WTC11 (cell line): Measurements from ENCODE around the gene STARD13. TPM values are rescaled to one million over a fixed set of nuclear protein-coding genes. Genes with fewer than 3 reads are reported as not detected.

Source experiments
- ATAC-seq: fragments of 200-7000 bp; cut with Tn5 transposase; 2 replicates; pipeline ENCODE4 v1.10.0; 2021; ENCODE audit warnings: mild to moderate bottlenecking, moderate library complexity
- CTCF ChIA-PET: fragments of 300-600 bp; sonication (Branson Sonifier 250); formaldehyde crosslinking; loops from one replicate; lab custom pipeline; 2021; ENCODE audit warnings: antibody characterized with exemption; lab: Charles Lee
- POLR2A ChIA-PET: fragments of 350-600 bp; sonication (Branson Sonifier 250); formaldehyde crosslinking; loops from one replicate; lab custom pipeline; 2021; ENCODE audit warnings: antibody characterized with exemption; lab: Charles Lee
- DNase-seq: peaks from one replicate; pipeline ENCODE4 v3.0.0; 2021; ENCODE audit warnings: low spot score
- H3K27ac Mint-ChIP-seq: 2 replicates; pipeline ENCODE4 v1.8.0; 2021; ENCODE audit warnings: mixed read lengths
- H3K27me3 Mint-ChIP-seq: 2 replicates; pipeline ENCODE4 v1.8.0; 2021; ENCODE audit warnings: low read depth, mild to moderate bottlenecking, moderate library complexity, mixed read lengths
- H3K36me3 Mint-ChIP-seq: 2 replicates; pipeline ENCODE4 v1.8.0; 2021; ENCODE audit warnings: mixed read lengths
- H3K4me1 Mint-ChIP-seq: 2 replicates; pipeline ENCODE4 v1.8.0; 2022; ENCODE audit warnings: mixed read lengths
- H3K4me3 Mint-ChIP-seq: 2 replicates; pipeline ENCODE4 v1.8.0; 2021; ENCODE audit warnings: mild to moderate bottlenecking, moderate library complexity, mixed read lengths
- H3K9me3 Mint-ChIP-seq: 2 replicates; pipeline ENCODE4 v1.8.0; 2021; ENCODE audit warnings: mixed read lengths
- ELF4 ChIP-seq: sonication (generic); formaldehyde crosslinking; IDR thresholded peaks from 2 replicates; pipeline ENCODE4 v1.8.1; 2022; ENCODE audit warnings: low read depth, mild to moderate bottlenecking, moderate library complexity, missing genetic modification reagents
- ESRRA ChIP-seq: sonication (generic); formaldehyde crosslinking; IDR thresholded peaks from 2 replicates; pipeline ENCODE4 v1.8.1; 2022; ENCODE audit warnings: mild to moderate bottlenecking, missing genetic modification reagents, borderline replicate concordance
- ETV6 ChIP-seq: sonication (generic); formaldehyde crosslinking; IDR thresholded peaks from 2 replicates; pipeline ENCODE4 v1.8.1; 2022; ENCODE audit warnings: mild to moderate bottlenecking, missing genetic modification reagents
- FOXJ3 ChIP-seq: sonication (generic); formaldehyde crosslinking; IDR thresholded peaks from 2 replicates; pipeline ENCODE4 v1.9.0; 2021; ENCODE audit warnings: missing genetic modification reagents, mild to moderate bottlenecking, borderline replicate concordance
- FOXK1 ChIP-seq: sonication (generic); formaldehyde crosslinking; IDR thresholded peaks from 2 replicates; pipeline ENCODE4 v1.8.0; 2022; ENCODE audit warnings: mild to moderate bottlenecking, moderate library complexity, missing genetic modification reagents
- MYBL2 ChIP-seq: sonication (generic); formaldehyde crosslinking; IDR thresholded peaks from 2 replicates; pipeline ENCODE4 v1.8.1; 2023; ENCODE audit warnings: mild to moderate bottlenecking, moderate library complexity, missing genetic modification reagents
- NFATC4 ChIP-seq: fragments of 250-450 bp; sonication (Bioruptor Pico); IDR thresholded peaks from 2 replicates; pipeline ENCODE4 v1.9.0; 2021; ENCODE audit warnings: mild to moderate bottlenecking
- NR2C2 ChIP-seq: sonication (generic); formaldehyde crosslinking; IDR thresholded peaks from 2 replicates; pipeline ENCODE4 v1.8.0; 2022; ENCODE audit warnings: mild to moderate bottlenecking, missing genetic modification reagents
- SMAD3 ChIP-seq: sonication (generic); formaldehyde crosslinking; IDR thresholded peaks from 2 replicates; pipeline ENCODE4 v1.8.0; 2022; ENCODE audit warnings: missing genetic modification reagents, mild to moderate bottlenecking, borderline replicate concordance
- total RNA-seq: library from RNA; stranded (reverse); gene quantifications from 3 replicates; pipeline ENCODE4 v1.2.3, GENCODE V29; 2021
- TF ChIP-seq, protein P1 (sequence below): sonication (generic); formaldehyde crosslinking; IDR thresholded peaks from 2 replicates; pipeline ENCODE4 v1.8.1; 2023; ENCODE audit warnings: mild to moderate bottlenecking, moderate library complexity, missing genetic modification reagents
- TF ChIP-seq, protein P2 (sequence below): fragments of 250-450 bp; sonication (Bioruptor Pico); IDR thresholded peaks from 2 replicates; pipeline ENCODE4 v1.9.0; 2021; ENCODE audit warnings: moderate library complexity, mild to moderate bottlenecking, inconsistent platforms, borderline replicate concordance
- TF ChIP-seq, protein P3 (sequence below): sonication (generic); formaldehyde crosslinking; IDR thresholded peaks from 2 replicates; pipeline ENCODE4 v1.8.1; 2022; ENCODE audit warnings: mild to moderate bottlenecking, moderate library complexity, missing genetic modification reagents
- TF ChIP-seq, protein P4 (sequence below): sonication (generic); formaldehyde crosslinking; IDR thresholded peaks from 2 replicates; pipeline ENCODE4 v1.8.1; 2023; ENCODE audit warnings: mild to moderate bottlenecking, missing genetic modification reagents, moderate library complexity
- TF ChIP-seq, protein P5 (sequence below): sonication (generic); formaldehyde crosslinking; IDR thresholded peaks from 2 replicates; pipeline ENCODE4 v1.8.0; 2022; ENCODE audit warnings: mild to moderate bottlenecking, missing genetic modification reagents
- TF ChIP-seq, protein P6 (sequence below): sonication (generic); formaldehyde crosslinking; IDR thresholded peaks from 2 replicates; pipeline ENCODE4 v1.8.1; 2022; ENCODE audit warnings: low read depth, missing genetic modification reagents, borderline replicate concordance
- TF ChIP-seq, protein P7 (sequence below): fragments of 250-450 bp; sonication (Bioruptor Pico); IDR thresholded peaks from 2 replicates; pipeline ENCODE4 v1.9.0; 2021; ENCODE audit warnings: mild to moderate bottlenecking, borderline replicate concordance

Gene STARD13
- total RNA-seq, 1 experiment from 2014 or later: 4.4 TPM

DNA sequence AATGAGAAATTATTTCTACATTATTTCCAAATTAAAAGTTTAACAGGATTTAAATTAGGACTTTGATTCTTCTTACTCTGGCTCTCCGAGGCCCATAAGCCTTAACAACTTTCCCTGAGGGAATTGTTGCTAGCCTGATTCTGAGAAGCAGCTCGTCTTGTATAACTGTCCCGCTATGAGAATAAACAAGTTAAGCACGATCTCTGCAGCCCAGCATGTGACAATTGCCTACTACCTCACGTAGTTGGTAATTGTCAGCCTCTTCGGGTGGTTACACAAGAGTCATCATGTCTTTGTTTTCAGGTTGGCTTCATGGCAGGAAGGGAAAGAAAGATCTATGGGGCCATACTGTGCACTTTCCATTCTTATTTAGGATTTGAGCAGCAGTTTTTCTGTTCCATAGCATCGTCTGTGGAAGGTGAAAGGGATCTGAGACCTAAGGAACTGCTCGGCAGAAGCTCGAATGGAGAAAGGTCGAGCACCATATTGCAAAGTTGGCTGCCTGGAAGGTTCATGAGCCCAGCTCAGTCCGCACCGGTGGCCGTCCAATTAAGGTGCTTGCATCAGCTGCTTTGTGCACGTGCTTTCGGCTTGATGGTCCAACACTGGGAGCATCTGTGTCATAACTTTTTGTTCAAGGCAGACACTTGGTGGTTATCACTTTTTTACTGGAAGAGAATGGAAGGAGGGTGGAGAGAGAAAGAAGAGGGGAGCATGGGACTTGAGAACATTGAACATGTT is 1.8 kb upstream of the STARD13 start (continued):
- TF ChIP-seq, protein P1, sequence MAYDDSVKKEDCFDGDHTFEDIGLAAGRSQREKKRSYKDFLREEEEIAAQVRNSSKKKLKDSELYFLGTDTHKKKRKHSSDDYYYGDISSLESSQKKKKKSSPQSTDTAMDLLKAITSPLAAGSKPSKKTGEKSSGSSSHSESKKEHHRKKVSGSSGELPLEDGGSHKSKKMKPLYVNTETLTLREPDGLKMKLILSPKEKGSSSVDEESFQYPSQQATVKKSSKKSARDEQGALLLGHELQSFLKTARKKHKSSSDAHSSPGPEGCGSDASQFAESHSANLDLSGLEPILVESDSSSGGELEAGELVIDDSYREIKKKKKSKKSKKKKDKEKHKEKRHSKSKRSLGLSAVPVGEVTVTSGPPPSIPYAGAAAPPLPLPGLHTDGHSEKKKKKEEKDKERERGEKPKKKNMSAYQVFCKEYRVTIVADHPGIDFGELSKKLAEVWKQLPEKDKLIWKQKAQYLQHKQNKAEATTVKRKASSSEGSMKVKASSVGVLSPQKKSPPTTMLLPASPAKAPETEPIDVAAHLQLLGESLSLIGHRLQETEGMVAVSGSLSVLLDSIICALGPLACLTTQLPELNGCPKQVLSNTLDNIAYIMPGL (CRISPR knock-in tag): no peak
- no peak for TF ChIP-seq FOXJ3 (CRISPR knock-in tag)
- no peak for TF ChIP-seq ETV6 (CRISPR knock-in tag)
- TF ChIP-seq ESRRA (CRISPR knock-in tag): no peak
- TF ChIP-seq, protein P2, sequence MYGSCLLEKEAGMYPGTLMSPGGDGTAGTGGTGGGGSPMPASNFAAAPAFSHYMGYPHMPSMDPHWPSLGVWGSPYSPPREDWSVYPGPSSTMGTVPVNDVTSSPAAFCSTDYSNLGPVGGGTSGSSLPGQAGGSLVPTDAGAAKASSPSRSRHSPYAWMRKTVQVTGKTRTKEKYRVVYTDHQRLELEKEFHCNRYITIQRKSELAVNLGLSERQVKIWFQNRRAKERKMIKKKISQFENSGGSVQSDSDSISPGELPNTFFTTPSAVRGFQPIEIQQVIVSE (CRISPR knock-in tag): no peak
- TF ChIP-seq, protein P3, sequence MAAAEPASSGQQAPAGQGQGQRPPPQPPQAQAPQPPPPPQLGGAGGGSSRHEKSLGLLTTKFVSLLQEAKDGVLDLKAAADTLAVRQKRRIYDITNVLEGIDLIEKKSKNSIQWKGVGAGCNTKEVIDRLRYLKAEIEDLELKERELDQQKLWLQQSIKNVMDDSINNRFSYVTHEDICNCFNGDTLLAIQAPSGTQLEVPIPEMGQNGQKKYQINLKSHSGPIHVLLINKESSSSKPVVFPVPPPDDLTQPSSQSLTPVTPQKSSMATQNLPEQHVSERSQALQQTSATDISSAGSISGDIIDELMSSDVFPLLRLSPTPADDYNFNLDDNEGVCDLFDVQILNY (CRISPR knock-in tag): no peak
- TF ChIP-seq ELF4: no peak
- no peak for TF ChIP-seq NFATC4 (CRISPR knock-in tag)
- TF ChIP-seq, protein P4, sequence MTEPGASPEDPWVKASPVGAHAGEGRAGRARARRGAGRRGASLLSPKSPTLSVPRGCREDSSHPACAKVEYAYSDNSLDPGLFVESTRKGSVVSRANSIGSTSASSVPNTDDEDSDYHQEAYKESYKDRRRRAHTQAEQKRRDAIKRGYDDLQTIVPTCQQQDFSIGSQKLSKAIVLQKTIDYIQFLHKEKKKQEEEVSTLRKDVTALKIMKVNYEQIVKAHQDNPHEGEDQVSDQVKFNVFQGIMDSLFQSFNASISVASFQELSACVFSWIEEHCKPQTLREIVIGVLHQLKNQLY (CRISPR knock-in tag): no peak
- TF ChIP-seq NR2C2 (CRISPR knock-in tag): no peak
- TF ChIP-seq, protein P5, sequence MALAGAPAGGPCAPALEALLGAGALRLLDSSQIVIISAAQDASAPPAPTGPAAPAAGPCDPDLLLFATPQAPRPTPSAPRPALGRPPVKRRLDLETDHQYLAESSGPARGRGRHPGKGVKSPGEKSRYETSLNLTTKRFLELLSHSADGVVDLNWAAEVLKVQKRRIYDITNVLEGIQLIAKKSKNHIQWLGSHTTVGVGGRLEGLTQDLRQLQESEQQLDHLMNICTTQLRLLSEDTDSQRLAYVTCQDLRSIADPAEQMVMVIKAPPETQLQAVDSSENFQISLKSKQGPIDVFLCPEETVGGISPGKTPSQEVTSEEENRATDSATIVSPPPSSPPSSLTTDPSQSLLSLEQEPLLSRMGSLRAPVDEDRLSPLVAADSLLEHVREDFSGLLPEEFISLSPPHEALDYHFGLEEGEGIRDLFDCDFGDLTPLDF: no peak
- TF ChIP-seq, all 79 proteins: peak for 0

DNA sequence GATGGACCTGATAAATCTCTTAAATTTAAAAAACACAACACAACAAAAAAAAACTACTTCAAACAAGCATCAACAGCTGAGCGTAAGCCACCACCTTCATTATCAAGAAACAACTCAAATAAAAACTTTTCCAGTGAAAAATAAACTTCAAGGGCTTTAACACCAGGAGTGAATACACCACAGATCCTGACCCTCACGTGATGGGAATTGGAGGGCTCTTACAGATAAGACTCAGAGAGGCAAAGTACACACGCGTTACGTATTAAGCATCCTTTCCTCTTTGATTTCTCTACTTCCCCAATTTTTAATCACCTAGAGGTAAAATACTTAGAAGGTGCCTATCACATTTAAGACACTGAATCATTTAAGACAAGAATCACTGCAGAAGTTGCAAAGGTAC is 573 bp upstream of the STARD13 start:
- TF ChIP-seq SMAD3 (CRISPR knock-in tag) (no peak), FOXK1 (CRISPR knock-in tag) (no peak), MYBL2 (no peak)
- TF ChIP-seq, protein P6, sequence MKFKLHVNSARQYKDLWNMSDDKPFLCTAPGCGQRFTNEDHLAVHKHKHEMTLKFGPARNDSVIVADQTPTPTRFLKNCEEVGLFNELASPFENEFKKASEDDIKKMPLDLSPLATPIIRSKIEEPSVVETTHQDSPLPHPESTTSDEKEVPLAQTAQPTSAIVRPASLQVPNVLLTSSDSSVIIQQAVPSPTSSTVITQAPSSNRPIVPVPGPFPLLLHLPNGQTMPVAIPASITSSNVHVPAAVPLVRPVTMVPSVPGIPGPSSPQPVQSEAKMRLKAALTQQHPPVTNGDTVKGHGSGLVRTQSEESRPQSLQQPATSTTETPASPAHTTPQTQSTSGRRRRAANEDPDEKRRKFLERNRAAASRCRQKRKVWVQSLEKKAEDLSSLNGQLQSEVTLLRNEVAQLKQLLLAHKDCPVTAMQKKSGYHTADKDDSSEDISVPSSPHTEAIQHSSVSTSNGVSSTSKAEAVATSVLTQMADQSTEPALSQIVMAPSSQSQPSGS (CRISPR knock-in tag): no peak
- TF ChIP-seq, protein P5: no peak
- TF ChIP-seq, protein P7, sequence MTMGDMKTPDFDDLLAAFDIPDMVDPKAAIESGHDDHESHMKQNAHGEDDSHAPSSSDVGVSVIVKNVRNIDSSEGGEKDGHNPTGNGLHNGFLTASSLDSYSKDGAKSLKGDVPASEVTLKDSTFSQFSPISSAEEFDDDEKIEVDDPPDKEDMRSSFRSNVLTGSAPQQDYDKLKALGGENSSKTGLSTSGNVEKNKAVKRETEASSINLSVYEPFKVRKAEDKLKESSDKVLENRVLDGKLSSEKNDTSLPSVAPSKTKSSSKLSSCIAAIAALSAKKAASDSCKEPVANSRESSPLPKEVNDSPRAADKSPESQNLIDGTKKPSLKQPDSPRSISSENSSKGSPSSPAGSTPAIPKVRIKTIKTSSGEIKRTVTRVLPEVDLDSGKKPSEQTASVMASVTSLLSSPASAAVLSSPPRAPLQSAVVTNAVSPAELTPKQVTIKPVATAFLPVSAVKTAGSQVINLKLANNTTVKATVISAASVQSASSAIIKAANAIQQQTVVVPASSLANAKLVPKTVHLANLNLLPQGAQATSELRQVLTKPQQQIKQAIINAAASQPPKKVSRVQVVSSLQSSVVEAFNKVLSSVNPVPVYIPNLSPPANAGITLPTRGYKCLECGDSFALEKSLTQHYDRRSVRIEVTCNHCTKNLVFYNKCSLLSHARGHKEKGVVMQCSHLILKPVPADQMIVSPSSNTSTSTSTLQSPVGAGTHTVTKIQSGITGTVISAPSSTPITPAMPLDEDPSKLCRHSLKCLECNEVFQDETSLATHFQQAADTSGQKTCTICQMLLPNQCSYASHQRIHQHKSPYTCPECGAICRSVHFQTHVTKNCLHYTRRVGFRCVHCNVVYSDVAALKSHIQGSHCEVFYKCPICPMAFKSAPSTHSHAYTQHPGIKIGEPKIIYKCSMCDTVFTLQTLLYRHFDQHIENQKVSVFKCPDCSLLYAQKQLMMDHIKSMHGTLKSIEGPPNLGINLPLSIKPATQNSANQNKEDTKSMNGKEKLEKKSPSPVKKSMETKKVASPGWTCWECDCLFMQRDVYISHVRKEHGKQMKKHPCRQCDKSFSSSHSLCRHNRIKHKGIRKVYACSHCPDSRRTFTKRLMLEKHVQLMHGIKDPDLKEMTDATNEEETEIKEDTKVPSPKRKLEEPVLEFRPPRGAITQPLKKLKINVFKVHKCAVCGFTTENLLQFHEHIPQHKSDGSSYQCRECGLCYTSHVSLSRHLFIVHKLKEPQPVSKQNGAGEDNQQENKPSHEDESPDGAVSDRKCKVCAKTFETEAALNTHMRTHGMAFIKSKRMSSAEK (CRISPR knock-in tag): no peak
- peaks cover 23% of the 10 kb centered on the region for H3K4me1 Mint-ChIP-seq
- peak overlapping the region; percentile 96 for H3K27ac Mint-ChIP-seq
- ChIA-PET POLR2A (interaction anchor here (1.3 kb wide), 1 partner anchor 42 kb away, joined by 3 read pairs; no protein-coding TSS in a partner anchor), CTCF (interaction anchor here (1.2 to 1.4 kb wide), 2 partner anchors 58 to 438 kb away, joined by 4 to 7 read pairs; no protein-coding TSS in a partner anchor)
- H3K36me3 Mint-ChIP-seq: no peaks in the 10 kb centered on the region
- DNase-seq (no peak), ATAC-seq (no peak)
- H3K9me3 Mint-ChIP-seq: no peaks in the 10 kb centered on the region
- peak overlapping the region; percentile 74 for H3K4me3 Mint-ChIP-seq
- H3K27me3 Mint-ChIP-seq: no peaks in the 10 kb centered on the region
